ENCODE results near the gene ANKH. TPM values are rescaled to one million over a fixed set of nuclear protein-coding genes. Genes with fewer than 3 reads are reported as not detected.

ANKH gene
- total RNA-seq, 6 donors from 2014 or later: 17.2 to 66.7 (median 24.5) TPM

DNA sequence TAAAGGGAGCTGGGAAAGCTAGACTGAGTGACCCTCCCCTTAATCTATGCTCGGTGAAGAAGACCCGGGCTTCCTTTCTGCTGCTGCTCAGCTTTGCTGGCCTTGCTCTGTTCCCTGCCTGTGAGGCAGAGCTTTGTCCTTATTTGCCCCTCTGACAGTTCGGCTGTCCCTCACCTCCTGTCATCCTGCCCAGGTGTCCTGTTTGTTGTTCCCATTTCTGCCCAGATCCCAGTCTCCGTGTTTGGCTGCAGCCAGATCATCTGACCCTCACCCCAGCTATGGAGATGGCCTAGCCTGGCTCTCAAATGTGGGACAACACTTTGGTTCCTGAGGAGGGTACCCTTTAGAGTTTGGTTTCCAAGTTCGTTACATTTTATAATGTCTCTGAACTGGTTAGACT, 186.8 kb downstream of the ANKH start:
- Histone ChIP-seq H3K27ac (no peak overlapping the region), H3K4me3 (no peak overlapping the region), H3K36me3 (peaks cover 19 to 86% (median 42%) of the 10 kb centered on the region in 4 donors), H3K27me3 (no peaks in the 10 kb centered on the region), H3K4me1 (no peaks in the 10 kb centered on the region), H3K9me3 (no peaks in the 10 kb centered on the region)
- ATAC-seq (ENCODE audit: low FRiP score in 2 of 2) (no peak), DNase-seq (no peak)
- TF ChIP-seq POLR2A (IDR thresholded peaks at IDR 0.05): no peak
- no peak for TF ChIP-seq CTCF (IDR thresholded peaks at IDR 0.05)
- TF ChIP-seq POLR2AphosphoS5 (IDR thresholded peaks at IDR 0.05): no peak
- no peak for TF ChIP-seq EP300 (IDR thresholded peaks at IDR 0.05)
- 89 to 91% methylated on average over 5 of the region's 5 CpGs for whole genome bisulfite sequencing, 2 donors

DNA sequence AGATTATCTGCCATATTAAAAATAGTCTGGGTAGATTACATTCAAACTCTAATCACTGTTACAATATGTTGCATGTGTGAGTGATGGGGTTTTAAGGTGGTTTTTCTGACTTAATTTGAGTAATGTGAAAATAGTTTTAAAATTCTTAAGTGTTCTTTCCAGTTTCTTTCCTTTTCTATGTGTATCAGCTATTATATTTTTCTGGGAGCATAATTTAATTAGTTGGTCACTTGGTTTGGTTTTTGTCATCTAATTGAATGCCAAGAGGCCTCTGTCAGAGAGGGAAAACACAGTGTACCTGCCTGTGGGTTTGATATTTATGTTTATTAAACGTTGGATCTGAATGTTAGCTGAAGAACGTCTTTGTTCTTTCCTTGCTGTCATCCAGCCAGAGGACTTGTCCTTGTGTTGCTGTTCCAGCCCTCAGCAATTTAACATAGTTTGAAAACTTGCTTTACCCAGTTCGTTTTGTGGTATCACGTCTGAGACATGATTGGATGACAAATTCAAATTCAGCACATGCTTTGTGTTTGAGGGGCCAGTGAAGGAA, 187.6 kb downstream of the ANKH start:
- Histone ChIP-seq H3K36me3 (peaks cover 16 to 84% (median 36%) of the 10 kb centered on the region in 4 donors), H3K4me3 (no peak overlapping the region), H3K9me3 (no peaks in the 10 kb centered on the region), H3K4me1 (no peaks in the 10 kb centered on the region), H3K27ac (no peak overlapping the region), H3K27me3 (no peaks in the 10 kb centered on the region)
- no peak for ATAC-seq (ENCODE audit: low FRiP score in 2 of 2)
- 65 to 72% methylated on average over 4 of the region's 4 CpGs for WGBS, 2 donors
- TF ChIP-seq POLR2A (IDR thresholded peaks at IDR 0.05): no peak
- no peak for TF ChIP-seq EP300 (IDR thresholded peaks at IDR 0.05)
- no peak for TF ChIP-seq POLR2AphosphoS5 (IDR thresholded peaks at IDR 0.05)
- no peak for TF ChIP-seq CTCF (IDR thresholded peaks at IDR 0.05)
- DNase-seq: no peak

DNA sequence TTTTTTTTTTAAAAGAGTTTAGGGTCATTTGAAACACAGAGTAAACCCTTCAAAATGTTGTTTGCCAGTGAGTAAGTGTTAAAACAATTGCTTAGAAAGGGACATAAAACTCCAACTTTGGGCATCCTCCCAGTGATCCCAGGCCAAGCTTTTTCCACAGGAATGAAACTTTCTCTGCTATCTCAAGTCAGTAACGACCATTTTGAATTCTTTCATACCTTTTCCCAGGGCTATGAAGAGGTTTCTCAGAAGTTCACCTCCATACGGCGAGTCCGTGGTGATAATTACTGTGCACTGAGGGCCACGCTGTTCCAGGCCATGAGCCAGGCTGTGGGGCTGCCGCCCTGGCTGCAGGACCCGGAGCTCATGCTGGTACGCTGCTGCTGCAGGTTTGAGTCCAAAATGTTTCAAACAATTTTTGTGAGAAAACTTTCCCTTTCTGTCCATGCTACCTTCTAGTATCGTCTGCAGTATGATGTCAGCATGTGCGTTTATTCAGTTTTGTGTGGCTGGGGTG, 190.3 kb downstream of the ANKH start:
- ATAC-seq (ENCODE audit: low FRiP score in 2 of 2) (no peak), DNase-seq (peak in 1 of 2 donors; percentile 25)
- no peaks in the 10 kb centered on the region for H3K27me3 ChIP-seq
- 93 to 96% methylated on average over 10 of the region's 10 CpGs for WGBS, 2 donors
- H3K36me3 ChIP-seq: peaks cover 18 to 64% (median 26%) of the 10 kb centered on the region in 4 donors
- H3K4me1 ChIP-seq: peaks cover 4 to 9% (median 5%) of the 10 kb centered on the region in 4 donors
- H3K27ac ChIP-seq: no peak overlapping the region
- no peaks in the 10 kb centered on the region for H3K9me3 ChIP-seq
- H3K4me3 ChIP-seq: no peak overlapping the region
- TF ChIP-seq POLR2AphosphoS5 (IDR thresholded peaks at IDR 0.05) (no peak), POLR2A (IDR thresholded peaks at IDR 0.05) (no peak), CTCF (IDR thresholded peaks at IDR 0.05) (no peak), EP300 (IDR thresholded peaks at IDR 0.05) (no peak)

- TF ChIP-seq CTCF (IDR thresholded peaks at IDR 0.05) (no peak), EP300 (IDR thresholded peaks at IDR 0.05) (no peak), POLR2A (IDR thresholded peaks at IDR 0.05) (no peak), POLR2AphosphoS5 (IDR thresholded peaks at IDR 0.05) (no peak)
- DNase-seq: no peak
- H3K4me1 ChIP-seq: peaks cover 13 to 23% (median 17%) of the 10 kb centered on the region in 4 donors
- no peaks in the 10 kb centered on the region for H3K9me3 ChIP-seq
- no peak overlapping the region for H3K27ac ChIP-seq
- no peak overlapping the region for H3K4me3 ChIP-seq
- H3K36me3 ChIP-seq: peaks cover 18 to 63% (median 25%) of the 10 kb centered on the region in 4 donors
- 91 to 93% methylated on average over 1 of the region's 1 CpG for WGBS, 2 donors
- no peaks in the 10 kb centered on the region for H3K27me3 ChIP-seq
- no peak for ATAC-seq (ENCODE audit: low FRiP score in 2 of 2)
Measured at GRCh38 chr5:14679595-14679994, 192.0 kb downstream of the ANKH start.
